HepG2 (cell line): ENCODE data around the gene IL36B.

Source experiments
- BCL3 ChIP-seq: sonication (generic); formaldehyde crosslinking; IDR thresholded peaks from 2 replicates; pipeline ENCODE4 v1.5.1; 2020; ENCODE audit warnings: mild to moderate bottlenecking, missing genetic modification reagents, moderate library complexity
- BCL6 ChIP-seq: IDR thresholded peaks from 2 replicates; pipeline ENCODE4 v1.6.1; 2016; ENCODE audit warnings: missing genetic modification reagents, missing compliant biosample characterization
- CTCF ChIP-seq: sonication (generic); formaldehyde crosslinking; IDR thresholded peaks from 2 replicates; pipeline ENCODE4 v1.5.0; 2020; ENCODE audit warnings: mild to moderate bottlenecking, missing genetic modification reagents, moderate library complexity
- GABPA ChIP-seq, 2 experiments: IDR thresholded peaks; 2 replicates each; pipeline ENCODE4 v1.6.1; 2011 to 2016; ENCODE audit warnings: low read depth in 2 of 2, low read length in 1 of 2, missing biosample characterization in 1 of 2, missing genetic modification characterization in 1 of 2
- JUN ChIP-seq: sonication (generic); formaldehyde crosslinking; IDR thresholded peaks from 2 replicates; pipeline ENCODE4 v1.4.0; 2020; ENCODE audit warnings: mild to moderate bottlenecking, missing genetic modification reagents
- PRDM10 ChIP-seq: sonication (generic); formaldehyde crosslinking; IDR thresholded peaks from 2 replicates; pipeline ENCODE4 v1.4.0; 2020; ENCODE audit warnings: low read depth, missing genetic modification reagents
- SSRP1 ChIP-seq: IDR thresholded peaks from 2 replicates; pipeline ENCODE4 v1.6.1; 2016; ENCODE audit warnings: control low read depth
- U2AF2 ChIP-seq: fragments of 200-400 bp; formaldehyde crosslinking; IDR thresholded peaks from 2 replicates; pipeline ENCODE4 v1.6.1; 2017; ENCODE audit warnings: low read depth, mild to moderate bottlenecking, low read length
- ZFY ChIP-seq: sonication (generic); formaldehyde crosslinking; IDR thresholded peaks from 2 replicates; pipeline ENCODE4 v1.4.0; 2020; ENCODE audit warnings: missing genetic modification reagents
- ZNF274 ChIP-seq: sonication (generic); formaldehyde crosslinking; IDR thresholded peaks from 2 replicates; pipeline ENCODE4 v1.5.1; 2020; ENCODE audit warnings: mild to moderate bottlenecking, missing genetic modification reagents
- ZNF407 ChIP-seq: sonication (generic); formaldehyde crosslinking; IDR thresholded peaks from one replicate; pipeline ENCODE4 v1.5.1; 2020; ENCODE audit warnings: mild to moderate bottlenecking, missing genetic modification reagents; ENCODE audit errors: not compliant biosample characterization
- ZNF775 ChIP-seq: sonication (generic); formaldehyde crosslinking; IDR thresholded peaks from 2 replicates; pipeline ENCODE4 v1.4.0; 2020; ENCODE audit warnings: missing genetic modification reagents, mild to moderate bottlenecking, moderate library complexity, borderline replicate concordance

- TF ChIP-seq BCL6 (CRISPR knock-in tag) (no peak), CTCF (CRISPR knock-in tag) (no peak), ZNF775 (no peak), ZNF274 (no peak), ZFY (CRISPR knock-in tag) (no peak), GABPA (IDR thresholded peaks at IDR 0.05; ENCODE audit: low read depth, low read length) (no peak), GABPA (CRISPR knock-in tag; IDR thresholded peaks at IDR 0.05; ENCODE audit: low read depth) (no peak), SSRP1 (no peak), U2AF2 (no peak), PRDM10 (no peak), JUN (CRISPR knock-in tag) (no peak), ZNF407 (CRISPR knock-in tag) (no peak), BCL3 (no peak)
These were observed 19.9 kb upstream of the IL36B start for GRCh38 chr2:113072584-113072983.
